Suppressor macrophage (primary cell): ENCODE measurements around the gene BRSK2.

Experiments used
- DNase-seq, 4 experiments: peaks; one replicate each; pipeline ENCODE4 v3.0.0-alpha.2; 2020 to 2022

Gene BRSK2

DNA sequence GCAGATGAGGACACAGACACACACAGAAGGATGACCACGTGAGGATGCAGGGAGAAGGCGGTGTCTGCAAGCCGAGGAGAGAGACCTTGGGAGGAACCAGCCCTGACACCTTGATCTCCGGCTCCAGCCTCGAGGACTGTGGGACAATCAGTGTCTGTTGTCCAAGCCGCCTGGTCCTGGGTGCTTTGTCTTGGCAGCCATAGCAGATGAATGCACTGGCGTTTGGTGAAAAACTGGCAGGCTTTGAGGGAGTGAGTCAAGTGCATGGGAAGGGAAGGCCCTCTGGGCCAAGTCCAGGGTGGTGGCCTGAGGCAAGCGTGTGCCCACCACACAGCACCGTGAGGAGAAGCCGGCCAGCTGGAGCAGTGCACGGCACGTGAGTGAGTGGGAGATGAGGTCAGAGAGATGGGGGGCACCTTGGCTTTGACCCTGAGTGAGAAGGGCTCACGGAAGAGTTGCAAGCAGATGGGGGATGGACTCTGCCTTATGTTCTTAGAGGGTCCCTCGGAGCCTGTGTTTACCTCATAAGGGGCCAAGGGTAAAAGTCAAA lies 12.4 kb upstream of the BRSK2 start:
- DNase-seq, result no peak

- no peak for DNase-seq
Observed at GRCh38 chr11:1381793-1382425, 7.8 kb upstream of the BRSK2 start.

DNA sequence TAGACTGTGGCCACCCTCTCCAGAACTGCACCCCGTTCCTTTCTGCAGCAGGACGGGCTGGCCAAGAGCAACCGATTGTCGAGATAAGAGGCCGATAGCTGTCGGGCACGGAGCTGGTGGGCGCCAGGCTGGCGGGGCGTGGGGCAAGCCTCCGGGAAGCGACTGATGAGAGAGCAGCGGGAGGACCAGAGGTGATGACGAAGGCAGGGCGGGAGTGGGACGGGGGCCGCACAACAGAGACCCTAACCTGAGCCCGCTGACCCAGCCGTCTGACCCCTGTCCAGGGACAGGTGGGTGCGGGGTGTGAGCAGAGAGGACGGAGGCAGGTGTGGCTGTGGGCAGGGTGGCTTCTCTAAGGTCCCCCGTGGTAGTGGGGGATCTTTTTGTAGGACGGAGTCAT lies 7.3 kb upstream of the BRSK2 start:
- DNase-seq, result no peak

DNA sequence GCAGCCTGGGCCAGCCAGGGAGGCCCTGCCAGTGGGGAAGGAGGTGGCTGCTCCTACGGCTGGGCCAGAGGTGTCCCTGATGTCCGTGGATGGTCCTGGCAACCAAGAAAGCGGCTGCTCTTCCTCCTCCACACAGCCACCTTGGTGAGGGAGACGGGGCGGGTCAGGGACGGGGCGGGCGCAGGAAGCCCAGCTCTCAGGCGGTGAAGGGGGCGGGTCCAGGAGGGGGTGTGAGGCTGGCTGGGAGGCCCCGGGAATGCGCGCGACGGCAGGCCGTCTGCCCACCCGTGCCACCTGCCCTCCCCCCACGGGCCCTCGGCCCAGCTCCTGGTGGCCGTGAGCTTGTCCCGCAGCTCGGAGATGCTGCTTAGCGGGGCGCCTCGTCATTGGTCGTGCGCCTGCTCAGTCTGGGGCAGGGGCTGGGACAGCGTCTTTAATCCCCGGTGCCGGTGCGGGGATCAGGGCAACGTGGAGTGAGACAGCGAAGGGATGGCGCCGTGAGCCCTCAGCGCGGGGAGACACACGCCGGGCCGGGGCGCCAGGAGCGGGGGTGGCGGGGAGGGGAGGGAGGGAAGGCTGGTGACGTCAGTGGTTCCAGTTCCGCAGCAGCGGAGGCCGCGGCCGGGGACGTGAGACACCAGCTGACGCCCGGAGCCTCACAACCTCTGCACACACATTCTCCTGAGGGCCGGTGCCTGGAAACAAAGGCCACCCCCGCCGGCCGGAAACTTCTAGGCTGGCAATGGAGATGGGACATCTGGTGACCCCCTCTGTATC lies 6.7 kb upstream of the BRSK2 start:
- DNase-seq, result peak; percentile 90 to 95 (median 94)

GRCh38 chr11:1384199-1384970 lies 5.3 kb upstream of the BRSK2 start:
- peak; percentile 15 to 63 (median 44) for DNase-seq

GRCh38 chr11:1387521-1387920 lies 2.2 kb upstream of the BRSK2 start:
- DNase-seq, result no peak

- DNase-seq, result peak in 1 of 4 experiments; percentile 23
Observed at GRCh38 chr11:1387961-1388762, 1.6 kb upstream of the BRSK2 start.

DNA sequence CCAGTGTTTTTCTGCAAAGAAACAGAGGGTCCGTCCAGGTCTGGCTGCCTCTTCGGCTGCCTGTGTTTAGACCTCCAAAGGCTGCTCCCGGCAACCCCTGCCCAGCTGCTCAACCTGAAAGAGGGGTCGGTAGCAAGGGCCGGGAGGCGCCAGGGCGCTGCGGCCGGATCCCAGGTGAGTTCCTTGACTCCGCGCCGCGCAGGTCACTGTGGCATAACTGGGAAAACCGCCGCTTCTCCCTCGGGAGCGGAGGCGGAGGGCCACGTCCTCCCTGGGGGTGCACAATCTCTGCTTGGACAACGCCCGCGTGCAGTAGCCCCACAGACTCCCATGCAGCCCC lies 1.0 kb upstream of the BRSK2 start:
- DNase-seq, result peak in 1 of 4 experiments; percentile 22

DNA sequence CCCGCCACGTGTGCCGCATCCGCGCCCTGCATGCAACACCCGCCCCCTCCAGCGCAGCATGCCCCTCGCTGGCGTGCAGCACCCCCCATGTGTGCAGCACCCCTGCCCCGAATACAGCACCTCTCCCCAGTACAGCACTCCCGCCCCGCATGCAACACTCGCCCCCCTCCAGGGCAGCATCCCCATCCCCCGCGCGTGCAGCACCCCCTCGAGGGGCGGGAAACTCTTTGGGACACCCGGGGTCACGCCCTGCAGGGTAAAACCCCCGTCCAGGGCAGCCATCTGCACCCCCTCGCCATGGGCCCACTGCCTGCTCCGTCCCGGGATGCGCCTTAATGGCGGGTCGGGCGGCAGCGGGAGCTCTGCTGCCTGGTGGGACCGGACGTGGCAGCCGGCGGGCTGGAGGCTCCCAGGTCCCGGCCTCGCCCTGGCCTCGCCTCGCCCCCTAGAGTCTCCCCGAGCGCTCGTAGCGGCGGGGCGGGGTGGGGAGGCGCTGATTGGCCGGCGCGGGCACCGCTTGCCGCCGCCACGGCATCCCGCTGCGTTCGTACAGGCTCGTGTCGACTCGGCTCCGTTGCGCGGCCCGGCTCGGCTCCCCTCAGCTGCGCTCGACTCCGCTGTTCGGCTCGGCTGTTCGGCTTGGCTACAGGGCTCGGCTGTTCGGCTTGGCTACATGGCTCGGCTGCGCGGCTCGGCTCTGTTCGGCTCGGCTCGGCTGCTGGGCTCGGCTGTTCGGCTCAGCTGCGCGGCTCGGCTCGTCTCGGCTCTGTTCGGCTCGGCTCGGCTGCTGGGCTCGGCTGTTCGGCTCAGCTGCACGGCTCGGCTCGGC lies 417 bp upstream of the BRSK2 start:
- peak; percentile 96 to 98 (median 96) for DNase-seq

GRCh38 chr11:1390569-1391164 lies 933 bp downstream of the BRSK2 start:
- peak; percentile 11 to 52 (median 20) for DNase-seq

DNA sequence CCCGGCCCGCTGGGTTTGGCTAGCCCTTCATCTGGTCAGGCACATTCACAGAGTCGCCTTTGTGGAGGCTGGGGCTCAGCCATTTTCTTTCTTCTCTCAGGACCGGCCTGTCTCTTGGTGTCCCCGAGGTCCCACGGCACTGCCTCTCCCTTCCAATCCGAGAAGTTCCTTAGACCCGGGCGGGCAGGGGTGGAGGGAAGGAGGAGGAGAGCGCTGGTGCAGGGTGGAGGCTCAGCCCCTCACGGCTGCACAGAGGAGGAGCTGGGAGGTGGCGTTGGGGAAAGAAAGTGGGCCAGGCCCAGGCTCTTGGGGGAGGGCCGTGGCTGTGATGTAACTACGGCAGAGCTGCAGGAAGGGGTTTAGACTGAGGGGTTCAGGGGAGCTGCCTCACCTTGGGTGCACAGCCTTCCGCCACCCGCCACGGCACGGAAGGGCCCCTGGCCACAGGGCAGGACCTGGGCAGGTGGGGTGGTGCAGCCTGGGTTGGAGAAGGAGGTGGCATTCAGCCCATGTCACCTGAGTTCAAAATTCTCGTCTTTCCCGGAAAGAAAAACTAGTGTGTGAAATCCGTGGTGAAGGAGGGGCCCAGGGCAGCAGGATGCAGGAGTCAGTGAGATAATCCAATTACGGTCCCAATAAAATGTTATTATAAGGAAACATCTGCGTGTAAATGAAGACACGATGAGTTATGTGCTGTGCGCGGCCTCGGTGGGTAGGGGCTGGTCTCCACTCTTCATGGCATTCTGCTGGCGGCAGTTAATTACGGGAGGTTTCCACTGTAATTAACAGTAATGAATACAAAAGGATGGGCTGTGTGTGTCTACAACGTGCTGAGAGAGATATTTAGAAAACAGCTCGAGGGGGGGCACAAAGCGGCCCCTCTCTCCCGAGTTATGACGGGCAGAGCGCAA lies 1.7 kb downstream of the BRSK2 start:
- no peak for DNase-seq

DNA sequence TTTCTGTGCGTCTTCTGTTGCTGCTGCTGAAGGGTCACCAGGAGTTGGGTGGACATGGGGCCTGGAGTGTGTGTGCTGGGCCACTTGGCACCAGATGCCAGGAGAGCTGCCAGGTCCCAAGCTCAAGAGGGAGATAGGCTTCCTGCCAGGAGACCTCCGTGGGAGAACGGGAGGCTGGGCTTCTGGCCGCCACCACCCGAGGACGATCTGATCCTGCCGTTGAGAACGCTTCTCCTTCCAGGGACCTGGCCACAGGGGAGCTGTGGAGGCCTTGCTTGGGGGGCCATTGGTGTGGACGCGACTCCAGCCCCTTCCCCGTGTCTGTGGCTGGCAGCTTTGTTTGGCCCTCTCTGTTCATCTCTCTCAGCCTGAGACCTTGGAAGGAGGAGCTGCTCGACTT lies 2.4 kb downstream of the BRSK2 start:
- no peak for DNase-seq

- no peak for DNase-seq
Observed at GRCh38 chr11:1392561-1392960, 2.8 kb downstream of the BRSK2 start.

- DNase-seq, result no peak
Observed at GRCh38 chr11:1393038-1393710, 3.4 kb downstream of the BRSK2 start.

DNA sequence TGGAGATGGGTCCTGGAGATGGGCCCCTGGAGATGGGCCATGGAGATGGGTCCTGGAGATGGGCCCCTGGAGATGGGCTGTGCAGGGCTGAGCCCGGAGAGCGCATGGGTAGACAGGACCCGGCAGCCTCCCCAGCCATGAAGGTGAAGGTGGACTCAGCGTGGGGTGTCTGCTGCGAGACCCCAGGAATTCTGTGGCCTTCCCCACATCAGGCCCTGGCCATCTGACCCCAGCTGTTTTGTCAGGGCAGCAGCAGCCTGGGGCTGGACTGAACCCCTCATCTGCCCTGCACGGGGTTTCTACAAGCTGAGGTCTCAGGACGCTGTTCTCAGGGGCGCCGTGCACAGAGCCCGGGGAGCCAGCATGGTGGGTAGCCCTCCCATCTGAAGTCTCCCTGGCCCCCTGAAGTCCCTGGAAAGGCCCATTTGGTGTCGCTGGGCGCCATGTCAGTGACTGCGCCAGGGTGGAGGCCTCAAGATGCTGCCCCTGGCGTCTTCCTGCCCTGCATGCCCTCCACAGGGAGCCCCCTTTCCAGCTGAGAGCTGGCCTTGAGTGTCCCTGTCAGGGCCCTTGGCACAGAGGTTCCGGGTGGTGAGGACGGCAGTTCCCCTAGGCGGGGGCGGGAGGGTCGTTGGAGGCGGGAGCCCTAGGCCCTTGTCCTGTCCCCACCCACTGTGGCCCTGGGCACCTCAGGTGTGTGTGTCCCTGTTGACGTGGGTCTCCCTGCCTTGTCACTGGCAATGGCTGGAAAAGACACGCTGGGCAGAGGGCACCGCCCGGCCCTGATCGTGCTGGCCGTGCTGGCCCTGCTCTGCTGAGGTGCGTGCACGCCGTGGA lies 5.4 kb downstream of the BRSK2 start:
- DNase-seq, result no peak

GRCh38 chr11:1395773-1396374 lies 6.1 kb downstream of the BRSK2 start:
- no peak for DNase-seq

DNA sequence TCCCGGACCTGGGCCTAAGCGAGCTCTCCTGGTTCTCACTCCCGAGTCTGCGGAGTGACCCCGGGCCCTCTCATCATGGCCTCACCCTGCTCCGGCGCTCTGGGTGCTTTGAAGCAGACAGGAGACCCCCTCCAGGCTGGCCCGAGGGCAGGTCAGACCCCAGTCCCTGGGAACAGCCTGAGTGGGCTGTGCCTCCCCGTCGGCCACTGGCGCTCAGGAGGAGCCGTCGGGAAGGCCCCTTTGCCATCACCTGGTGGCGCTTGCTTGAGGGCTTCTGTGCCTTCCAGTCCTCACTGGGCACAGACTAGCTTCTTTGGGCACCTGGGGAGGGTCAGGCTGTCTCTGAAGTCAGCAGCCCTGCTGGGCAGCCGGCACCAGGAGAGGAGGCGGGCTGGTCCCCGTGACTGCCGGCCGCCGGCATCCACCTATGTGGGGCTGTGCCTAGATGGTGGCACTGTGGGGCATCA lies 6.7 kb downstream of the BRSK2 start:
- no peak for DNase-seq
